ENCODE measurements around the gene TMEM150A.

- TF ChIP-seq MAZ (IDR thresholded peaks at IDR 0.05; ENCODE audit: borderline replicate concordance, low read depth, low read length): no peak
- no peak for TF ChIP-seq CBX2 (IDR thresholded peaks at IDR 0.05; ENCODE audit: borderline replicate concordance, low read depth)
- no peak for TF ChIP-seq POLR2A (IDR thresholded peaks at IDR 0.05; ENCODE audit: low read length)
- no peak for TF ChIP-seq HOXB13 (CRISPR knock-in tag; IDR thresholded peaks at IDR 0.05; ENCODE audit: low read depth)
- TF ChIP-seq, protein P1, sequence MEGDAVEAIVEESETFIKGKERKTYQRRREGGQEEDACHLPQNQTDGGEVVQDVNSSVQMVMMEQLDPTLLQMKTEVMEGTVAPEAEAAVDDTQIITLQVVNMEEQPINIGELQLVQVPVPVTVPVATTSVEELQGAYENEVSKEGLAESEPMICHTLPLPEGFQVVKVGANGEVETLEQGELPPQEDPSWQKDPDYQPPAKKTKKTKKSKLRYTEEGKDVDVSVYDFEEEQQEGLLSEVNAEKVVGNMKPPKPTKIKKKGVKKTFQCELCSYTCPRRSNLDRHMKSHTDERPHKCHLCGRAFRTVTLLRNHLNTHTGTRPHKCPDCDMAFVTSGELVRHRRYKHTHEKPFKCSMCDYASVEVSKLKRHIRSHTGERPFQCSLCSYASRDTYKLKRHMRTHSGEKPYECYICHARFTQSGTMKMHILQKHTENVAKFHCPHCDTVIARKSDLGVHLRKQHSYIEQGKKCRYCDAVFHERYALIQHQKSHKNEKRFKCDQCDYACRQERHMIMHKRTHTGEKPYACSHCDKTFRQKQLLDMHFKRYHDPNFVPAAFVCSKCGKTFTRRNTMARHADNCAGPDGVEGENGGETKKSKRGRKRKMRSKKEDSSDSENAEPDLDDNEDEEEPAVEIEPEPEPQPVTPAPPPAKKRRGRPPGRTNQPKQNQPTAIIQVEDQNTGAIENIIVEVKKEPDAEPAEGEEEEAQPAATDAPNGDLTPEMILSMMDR (IDR thresholded peaks at IDR 0.05): no peak
- TF ChIP-seq ZFP36 (IDR thresholded peaks at IDR 0.05; ENCODE audit: borderline replicate concordance, partially characterized antibody): no peak
- TF ChIP-seq EP300 (IDR thresholded peaks at IDR 0.05): no peak
- no peak for TF ChIP-seq RFX5 (IDR thresholded peaks at IDR 0.05)
- TF ChIP-seq, protein P2, sequence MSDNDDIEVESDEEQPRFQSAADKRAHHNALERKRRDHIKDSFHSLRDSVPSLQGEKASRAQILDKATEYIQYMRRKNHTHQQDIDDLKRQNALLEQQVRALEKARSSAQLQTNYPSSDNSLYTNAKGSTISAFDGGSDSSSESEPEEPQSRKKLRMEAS (IDR thresholded peaks at IDR 0.05): no peak
- no peak for TF ChIP-seq PHF8 (IDR thresholded peaks at IDR 0.05; ENCODE audit: borderline replicate concordance, low read depth)
- no peak for TF ChIP-seq ESRRA (IDR thresholded peaks at IDR 0.05; ENCODE audit: borderline replicate concordance, low read length)
- no peak for TF ChIP-seq FOSB (CRISPR knock-in tag; IDR thresholded peaks at IDR 0.05)
- TF ChIP-seq HOXB5 (CRISPR knock-in tag; IDR thresholded peaks at IDR 0.05): no peak
- TF ChIP-seq FOSL2 (IDR thresholded peaks at IDR 0.05): no peak
- TF ChIP-seq FOSL2 (CRISPR knock-in tag; IDR thresholded peaks at IDR 0.05): no peak
Measured at GRCh38 chr2:85600951-85601770, 1.3 kb downstream of the TMEM150A start.
